ENCODE data around the gene CNIH2.

The CNIH2 gene

DNA sequence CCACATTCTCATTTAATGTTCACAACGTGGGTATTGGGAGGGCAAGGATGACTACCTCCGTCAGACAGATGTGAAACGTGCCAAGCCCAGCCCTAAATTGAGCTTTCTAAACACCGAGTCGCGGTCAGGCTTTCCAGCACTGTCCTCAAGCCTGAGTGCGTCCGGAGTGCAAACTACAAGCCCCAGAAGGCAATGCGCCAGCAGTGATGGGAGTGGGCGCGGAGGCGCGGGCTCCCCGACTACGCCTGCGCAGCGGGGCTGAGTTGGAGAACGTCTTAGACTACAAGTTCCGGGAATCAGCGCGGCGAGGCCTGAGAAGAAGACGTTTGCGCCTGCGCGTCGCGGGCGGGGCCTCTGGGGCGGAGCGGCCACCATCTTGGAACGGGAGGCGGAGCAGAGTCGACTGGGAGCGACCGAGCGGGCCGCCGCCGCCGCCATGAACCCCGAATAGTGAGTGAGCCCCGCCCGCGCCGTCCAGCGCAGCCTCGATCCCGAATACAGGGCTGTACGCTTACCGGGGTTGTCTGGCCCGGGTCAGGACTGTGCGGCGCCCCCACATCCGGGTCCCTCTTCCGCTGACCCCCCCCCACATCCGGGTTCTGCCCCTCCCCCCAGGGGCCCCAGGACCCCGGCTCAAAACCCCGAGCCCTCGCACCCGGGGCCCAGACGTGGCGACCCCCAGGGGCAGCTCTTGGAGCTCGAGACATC lies 9.6 kb upstream of the CNIH2 start, which contains the start of gene RAB1B:
RAB1B (plus strand) TSS at position 396 of the 708 bp plus-strand sequence; CDS start at position 437, 41 bp downstream.
- H2AFZ ChIP-seq (ENCODE audit: low read length) = peak within 1 kb of the TSS; percentile 76

GRCh38 chr11:66268952-66269905 lies 8.7 kb upstream of the CNIH2 start:
- no peaks in the 10 kb centered on the region for H3K9me3 ChIP-seq (replicated peaks; ENCODE audit: insufficient read depth, low read length)
- DNase-seq = no peak
- peak; percentile 27; the same call in 1 of the 2 replicates for TF ChIP-seq CTCF (IDR thresholded peaks at IDR 0.05; ENCODE audit: low read length)
- no peak for TF ChIP-seq EZH2 (optimal IDR thresholded peaks at IDR 0.05; ENCODE audit: low read depth, low read length)
- peak overlapping the region; percentile 96 for H3K4me3 ChIP-seq (ENCODE audit: low read length)
- H4K20me1 ChIP-seq (ENCODE audit: insufficient read depth, low read length) = no peaks in the 10 kb centered on the region
- H3K36me3 ChIP-seq (replicated peaks; ENCODE audit: insufficient read depth, low read length) = 0 out of 2 replicates have a peak, but pooled peaks cover 3% of the 10 kb centered on the region
- peak overlapping the region; percentile 76 for H2AFZ ChIP-seq (ENCODE audit: low read length)
- no peaks in the 10 kb centered on the region for H3K9me2 ChIP-seq (replicated peaks; ENCODE audit: insufficient read depth, low read length)
- H3K4me1 ChIP-seq (ENCODE audit: low read length) = peaks cover 11% of the 10 kb centered on the region; the same call in 1 of the 2 replicates
- H3F3A ChIP-seq (ENCODE audit: insufficient read depth, low read length) = peaks cover 14% of the 10 kb centered on the region; the same call in 1 of the 2 replicates
- peak overlapping the region; percentile 88 for H3K4me2 ChIP-seq (ENCODE audit: low read depth, low read length)
- peak overlapping the region; percentile 84 for H3K9ac ChIP-seq (ENCODE audit: low read length)
- H3K27ac ChIP-seq (ENCODE audit: low read length) = peak overlapping the region; percentile 78; the same call in 1 of the 2 replicates
- no peaks in the 10 kb centered on the region for H3K27me3 ChIP-seq (replicated peaks; ENCODE audit: insufficient read depth, low read length)
- peaks cover 32% of the 10 kb centered on the region for H3K79me2 ChIP-seq (ENCODE audit: low read length)

More for the DNA sequence above, 9.6 kb upstream of the CNIH2 start, which contains the start of gene RAB1B:
- Histone ChIP-seq H4K20me1 (ENCODE audit: insufficient read depth, low read length) (no peaks in the 10 kb centered on the region), H3K4me3 (ENCODE audit: low read length) (peak within 1 kb of the TSS; percentile 96), H3K4me2 (ENCODE audit: low read depth, low read length) (peak within 1 kb of the TSS; percentile 94), H3F3A (ENCODE audit: insufficient read depth, low read length) (peaks cover 12% of the 10 kb centered on the region; the same call in 1 of the 2 replicates), H3K27me3 (replicated peaks; ENCODE audit: insufficient read depth, low read length) (no peaks in the 10 kb centered on the region), H3K4me1 (ENCODE audit: low read length) (peaks cover 11% of the 10 kb centered on the region; the same call in 1 of the 2 replicates), H3K9ac (ENCODE audit: low read length) (peak within 1 kb of the TSS; percentile 84), H3K9me2 (replicated peaks; ENCODE audit: insufficient read depth, low read length) (no peaks in the 10 kb centered on the region), H3K79me2 (ENCODE audit: low read length) (peaks cover 32% of the 10 kb centered on the region), H3K36me3 (replicated peaks; ENCODE audit: insufficient read depth, low read length) (0 out of 2 replicates have a peak, but pooled peaks cover 3% of the 10 kb centered on the region), H3K27ac (ENCODE audit: low read length) (peak within 1 kb of the TSS; percentile 78), H3K9me3 (replicated peaks; ENCODE audit: insufficient read depth, low read length) (no peaks in the 10 kb centered on the region)
- DNase-seq = peak; percentile 100
- TF ChIP-seq EZH2phosphoT487 (IDR thresholded peaks at IDR 0.05; ENCODE audit: low read length) = no peak
- TF ChIP-seq EZH2 (optimal IDR thresholded peaks at IDR 0.05; ENCODE audit: low read depth, low read length) = no peak
- no peak for TF ChIP-seq CTCF (IDR thresholded peaks at IDR 0.05; ENCODE audit: low read length)

- Histone ChIP-seq H3F3A (ENCODE audit: insufficient read depth, low read length) (peaks cover 14% of the 10 kb centered on the region; the same call in 1 of the 2 replicates), H3K9ac (ENCODE audit: low read length) (no peak overlapping the region), H2AFZ (ENCODE audit: low read length) (no peak overlapping the region), H3K27ac (ENCODE audit: low read length) (no peak overlapping the region), H3K27me3 (replicated peaks; ENCODE audit: insufficient read depth, low read length) (no peaks in the 10 kb centered on the region), H3K9me3 (replicated peaks; ENCODE audit: insufficient read depth, low read length) (no peaks in the 10 kb centered on the region), H3K4me1 (ENCODE audit: low read length) (peaks cover 11% of the 10 kb centered on the region; the same call in 1 of the 2 replicates), H3K36me3 (replicated peaks; ENCODE audit: insufficient read depth, low read length) (0 out of 2 replicates have a peak, but pooled peaks cover 3% of the 10 kb centered on the region), H3K4me3 (ENCODE audit: low read length) (no peak overlapping the region), H3K79me2 (ENCODE audit: low read length) (peaks cover 32% of the 10 kb centered on the region), H3K4me2 (ENCODE audit: low read depth, low read length) (no peak overlapping the region), H4K20me1 (ENCODE audit: insufficient read depth, low read length) (no peaks in the 10 kb centered on the region), H3K9me2 (replicated peaks; ENCODE audit: insufficient read depth, low read length) (no peaks in the 10 kb centered on the region)
- TF ChIP-seq CTCF (IDR thresholded peaks at IDR 0.05; ENCODE audit: low read length) = no peak
- TF ChIP-seq EZH2phosphoT487 (IDR thresholded peaks at IDR 0.05; ENCODE audit: low read length) = no peak
- TF ChIP-seq EZH2 (optimal IDR thresholded peaks at IDR 0.05; ENCODE audit: low read depth, low read length) = no peak
- no peak for DNase-seq
Observed at GRCh38 chr11:66271816-66272215, 6.2 kb upstream of the CNIH2 start.

Measured in MM.1S (cell line).